ENCODE measurements around the gene HYLS1.

HYLS1 gene

DNA sequence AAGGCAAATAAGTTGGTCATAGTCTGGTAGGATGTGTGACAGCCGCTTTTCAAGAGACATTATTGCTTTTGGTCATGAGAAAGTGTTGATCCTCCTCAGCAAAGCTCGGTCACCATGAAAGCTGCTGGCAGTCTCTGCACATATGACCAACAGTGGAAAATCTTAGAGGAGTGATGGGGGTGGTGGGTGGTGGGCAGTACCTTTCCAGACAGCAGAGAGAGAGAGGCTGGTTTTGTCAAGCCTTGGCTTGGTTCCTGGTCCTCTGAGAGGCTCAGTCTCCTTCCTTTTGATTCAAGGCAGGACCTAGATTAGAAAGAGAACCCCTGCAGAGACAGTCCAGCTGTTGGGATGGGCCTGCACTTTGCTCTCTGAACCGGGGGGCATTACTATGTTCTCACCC, 38.3 kb downstream of the HYLS1 start:
- no peak overlapping the region for H2AFZ ChIP-seq (ENCODE audit: low read depth, low read length)
- ATAC-seq (ENCODE audit: insufficient read depth, low read depth) (no peak), DNase-seq (no peak)
- no peak overlapping the region for H3K9ac ChIP-seq (ENCODE audit: low read depth, low read length)
- H3K4me3 ChIP-seq (ENCODE audit: low read depth in 1 of 2, low read length in 2 of 2) = no peak overlapping the region
- H3K79me2 ChIP-seq (ENCODE audit: insufficient read depth, low read length) = no peaks in the 10 kb centered on the region
- H4K20me1 ChIP-seq (ENCODE audit: insufficient read depth, low read length) = no peaks in the 10 kb centered on the region
- H3K4me1 ChIP-seq (ENCODE audit: insufficient read depth, low read length) = no peaks in the 10 kb centered on the region
- H3K9me3 ChIP-seq (ENCODE audit: insufficient read depth, low read length, severe bottlenecking) = no peaks in the 10 kb centered on the region
- no peaks in the 10 kb centered on the region for H3K36me3 ChIP-seq (ENCODE audit: insufficient read depth, low read length)
- H3K27ac ChIP-seq (ENCODE audit: low read length) = no peak overlapping the region
- no peaks in the 10 kb centered on the region for H3K27me3 ChIP-seq (ENCODE audit: insufficient read depth, low read length, poor library complexity)
- H3K4me2 ChIP-seq (ENCODE audit: insufficient read depth, low read length) = no peak overlapping the region
- TF ChIP-seq EZH2 (IDR thresholded peaks at IDR 0.05; ENCODE audit: borderline replicate concordance, low read depth, low read length, severe bottlenecking) (no peak), CTCF (IDR thresholded peaks at IDR 0.05; ENCODE audit: borderline replicate concordance, extremely low read depth, low read length, poor library complexity, severe bottlenecking) (no peak)

DNA sequence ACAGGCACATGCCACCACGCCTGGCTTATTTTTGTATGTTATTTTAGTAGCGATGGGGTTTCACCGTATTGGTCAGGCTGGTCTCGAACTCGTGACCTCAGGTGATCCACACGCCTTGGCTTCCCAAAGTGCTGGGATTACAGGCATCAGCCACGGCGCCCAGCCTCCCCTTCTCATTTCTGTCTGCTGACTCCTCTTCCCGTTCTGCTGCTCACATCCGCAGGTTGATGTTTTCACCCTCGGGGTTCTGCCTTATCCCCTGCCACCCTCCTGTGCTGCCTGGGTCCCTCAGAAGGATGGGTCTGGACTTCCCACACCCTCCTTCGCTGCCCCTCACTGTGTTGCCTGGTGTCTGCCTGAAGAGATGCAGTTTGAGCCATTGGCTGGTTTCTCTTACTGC, 39.2 kb downstream of the HYLS1 start:
- TF ChIP-seq CTCF (IDR thresholded peaks at IDR 0.05; ENCODE audit: borderline replicate concordance, extremely low read depth, low read length, poor library complexity, severe bottlenecking) = no peak
- Histone ChIP-seq H3K36me3 (ENCODE audit: insufficient read depth, low read length) (no peaks in the 10 kb centered on the region), H3K4me2 (ENCODE audit: insufficient read depth, low read length) (no peak overlapping the region), H3K27ac (ENCODE audit: low read length) (no peak overlapping the region), H3K4me1 (ENCODE audit: insufficient read depth, low read length) (no peaks in the 10 kb centered on the region), H3K27me3 (ENCODE audit: insufficient read depth, low read length, poor library complexity) (peaks cover 3% of the 10 kb centered on the region), H3K4me3 (ENCODE audit: low read depth in 1 of 2, low read length in 2 of 2) (no peak overlapping the region), H4K20me1 (ENCODE audit: insufficient read depth, low read length) (no peaks in the 10 kb centered on the region), H3K9ac (ENCODE audit: low read depth, low read length) (no peak overlapping the region), H3K79me2 (ENCODE audit: insufficient read depth, low read length) (no peaks in the 10 kb centered on the region), H2AFZ (ENCODE audit: low read depth, low read length) (no peak overlapping the region), H3K9me3 (ENCODE audit: insufficient read depth, low read length, severe bottlenecking) (no peaks in the 10 kb centered on the region)
- ATAC-seq (ENCODE audit: insufficient read depth, low read depth) = no peak
- DNase-seq = no peak

- H3K9ac ChIP-seq (ENCODE audit: low read depth, low read length) = no peak overlapping the region
- DNase-seq (no peak), ATAC-seq (ENCODE audit: insufficient read depth, low read depth) (no peak)
- no peaks in the 10 kb centered on the region for H3K4me1 ChIP-seq (ENCODE audit: insufficient read depth, low read length)
- H3K27me3 ChIP-seq (ENCODE audit: insufficient read depth, low read length, poor library complexity) = peaks cover 14% of the 10 kb centered on the region
- no peaks in the 10 kb centered on the region for H3K9me3 ChIP-seq (ENCODE audit: insufficient read depth, low read length, severe bottlenecking)
- no peaks in the 10 kb centered on the region for H4K20me1 ChIP-seq (ENCODE audit: insufficient read depth, low read length)
- no peak overlapping the region for H3K4me2 ChIP-seq (ENCODE audit: insufficient read depth, low read length)
- H3K27ac ChIP-seq (ENCODE audit: low read length) = no peak overlapping the region
- H3K4me3 ChIP-seq (ENCODE audit: low read depth in 1 of 2, low read length in 2 of 2) = no peak overlapping the region
- TF ChIP-seq CTCF (IDR thresholded peaks at IDR 0.05; ENCODE audit: borderline replicate concordance, extremely low read depth, low read length, poor library complexity, severe bottlenecking) (no peak), EZH2 (IDR thresholded peaks at IDR 0.05; ENCODE audit: borderline replicate concordance, low read depth, low read length, severe bottlenecking) (no peak)
- no peaks in the 10 kb centered on the region for H3K36me3 ChIP-seq (ENCODE audit: insufficient read depth, low read length)
- no peak overlapping the region for H2AFZ ChIP-seq (ENCODE audit: low read depth, low read length)
- no peaks in the 10 kb centered on the region for H3K79me2 ChIP-seq (ENCODE audit: insufficient read depth, low read length)
Measured at GRCh38 chr11:125929445-125930075, 42.1 kb downstream of the HYLS1 start.

DNA sequence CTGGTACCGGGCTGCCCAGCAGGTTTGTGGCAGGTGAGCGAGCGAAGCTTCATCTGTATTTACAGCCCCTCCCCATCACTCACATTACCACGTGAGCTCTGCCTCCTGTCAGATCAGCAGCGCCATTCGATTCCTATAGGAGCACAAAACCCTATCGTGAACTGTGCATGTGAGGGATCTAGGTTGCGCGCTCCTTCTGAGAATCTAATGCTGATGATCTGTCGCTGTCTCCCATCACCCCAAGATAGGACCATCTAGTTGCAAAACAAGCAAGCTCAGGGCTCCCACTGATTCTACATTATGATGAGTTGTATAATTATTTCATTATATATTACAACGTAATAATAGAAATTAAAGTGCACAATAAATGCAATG, 42.6 kb downstream of the HYLS1 start:
- no peak for TF ChIP-seq EZH2 (IDR thresholded peaks at IDR 0.05; ENCODE audit: borderline replicate concordance, low read depth, low read length, severe bottlenecking)
- TF ChIP-seq CTCF (IDR thresholded peaks at IDR 0.05; ENCODE audit: borderline replicate concordance, extremely low read depth, low read length, poor library complexity, severe bottlenecking) = no peak
- no peak for DNase-seq

More for the DNA sequence above, 42.6 kb downstream of the HYLS1 start:
- no peaks in the 10 kb centered on the region for H3K36me3 ChIP-seq (ENCODE audit: insufficient read depth, low read length)
- no peak overlapping the region for H3K4me3 ChIP-seq (ENCODE audit: low read depth in 1 of 2, low read length in 2 of 2)
- no peaks in the 10 kb centered on the region for H3K79me2 ChIP-seq (ENCODE audit: insufficient read depth, low read length)
- H3K27ac ChIP-seq (ENCODE audit: low read length) = no peak overlapping the region
- H3K27me3 ChIP-seq (ENCODE audit: insufficient read depth, low read length, poor library complexity) = peaks cover 14% of the 10 kb centered on the region
- no peaks in the 10 kb centered on the region for H3K4me1 ChIP-seq (ENCODE audit: insufficient read depth, low read length)
- ATAC-seq (ENCODE audit: insufficient read depth, low read depth) = no peak
- no peak overlapping the region for H3K9ac ChIP-seq (ENCODE audit: low read depth, low read length)
- H3K9me3 ChIP-seq (ENCODE audit: insufficient read depth, low read length, severe bottlenecking) = no peaks in the 10 kb centered on the region
- H4K20me1 ChIP-seq (ENCODE audit: insufficient read depth, low read length) = no peaks in the 10 kb centered on the region
- H3K4me2 ChIP-seq (ENCODE audit: insufficient read depth, low read length) = no peak overlapping the region
- H2AFZ ChIP-seq (ENCODE audit: low read depth, low read length) = no peak overlapping the region
